Rectal smooth muscle tissue (tissue), 1 donor: ENCODE data around the gene GPR183.
"Not testable (repeated sequence)": the region's sequence is repeated elsewhere in the genome, so short reads cannot be mapped to it uniquely, and the experiment has no call there.

Experiments
- H3K27ac ChIP-seq: one replicate; pipeline ENCODE4 v1.7.0; 2013; ENCODE audit warnings: low read depth, low read length, inconsistent platforms
- H3K27me3 ChIP-seq: one replicate; pipeline ENCODE4 v1.7.0; 2013; ENCODE audit warnings: low read length; ENCODE audit not compliant: control insufficient read depth, insufficient read depth
- H3K36me3 ChIP-seq: one replicate; pipeline ENCODE4 v1.7.0; 2013; ENCODE audit warnings: low read length; ENCODE audit not compliant: control insufficient read depth, insufficient read depth
- H3K4me1 ChIP-seq: one replicate; pipeline ENCODE4 v1.7.0; 2013; ENCODE audit warnings: low read length; ENCODE audit not compliant: control insufficient read depth, insufficient read depth
- H3K4me3 ChIP-seq: one replicate; pipeline ENCODE4 v1.7.0; 2013; ENCODE audit warnings: low read length
- H3K9ac ChIP-seq: one replicate; pipeline ENCODE4 v1.7.0; 2013; ENCODE audit warnings: low read length

GPR183 gene

GRCh38 chr13:99257291-99257690 lies 49.9 kb downstream of the GPR183 start:
- H3K27ac ChIP-seq: no peak overlapping the region
- peaks cover 2% of the 10 kb centered on the region for H3K36me3 ChIP-seq
- H3K27me3 ChIP-seq: no peaks in the 10 kb centered on the region
- no peak overlapping the region for H3K4me3 ChIP-seq
- H3K9ac ChIP-seq: no peak overlapping the region
- H3K4me1 ChIP-seq: peaks cover 3% of the 10 kb centered on the region

DNA sequence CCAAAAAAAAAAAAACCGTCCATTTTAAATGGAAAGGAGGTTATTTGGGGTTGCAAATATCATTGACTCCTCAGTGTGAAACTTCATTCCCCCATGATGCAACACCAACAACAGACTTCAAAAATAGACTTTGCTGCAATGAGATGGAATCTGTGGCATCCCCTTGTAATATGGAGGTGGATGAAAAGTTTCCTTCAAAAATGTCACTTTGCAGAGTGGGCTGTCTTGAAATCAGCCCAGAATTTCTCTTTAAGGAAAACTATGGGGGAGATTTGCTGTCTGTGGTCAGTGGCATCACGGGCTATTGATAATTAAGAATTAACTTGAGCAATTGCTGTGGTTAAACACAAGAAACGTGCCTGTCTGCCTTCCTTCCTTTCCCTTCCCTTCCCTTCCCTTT lies 50.5 kb downstream of the GPR183 start:
- Histone ChIP-seq H3K4me1 (peaks cover 3% of the 10 kb centered on the region), H3K36me3 (peaks cover 6% of the 10 kb centered on the region), H3K9ac (no peak overlapping the region), H3K4me3 (no peak overlapping the region), H3K27me3 (no peaks in the 10 kb centered on the region), H3K27ac (no peak overlapping the region)

GRCh38 chr13:99256283-99256682 lies 50.9 kb downstream of the GPR183 start:
- H3K36me3 ChIP-seq: peaks cover 6% of the 10 kb centered on the region
- H3K4me1 ChIP-seq: peaks cover 3% of the 10 kb centered on the region
- no peaks in the 10 kb centered on the region for H3K27me3 ChIP-seq
- no peak overlapping the region for H3K9ac ChIP-seq
- H3K4me3 ChIP-seq: no peak overlapping the region
- H3K27ac ChIP-seq: no peak overlapping the region

- H3K36me3 ChIP-seq: peaks cover 6% of the 10 kb centered on the region
- H3K27me3 ChIP-seq: no peaks in the 10 kb centered on the region
- peaks cover 3% of the 10 kb centered on the region for H3K4me1 ChIP-seq
- H3K4me3 ChIP-seq: no peak overlapping the region
- H3K9ac ChIP-seq: no peak overlapping the region
- no peak overlapping the region for H3K27ac ChIP-seq
Measured at GRCh38 chr13:99255271-99255670, 51.9 kb downstream of the GPR183 start.

GRCh38 chr13:99254830-99255229 lies 52.4 kb downstream of the GPR183 start:
- no peak overlapping the region for H3K27ac ChIP-seq
- H3K4me3 ChIP-seq: no peak overlapping the region
- no peak overlapping the region for H3K9ac ChIP-seq
- H3K27me3 ChIP-seq: no peaks in the 10 kb centered on the region
- peaks cover 3% of the 10 kb centered on the region for H3K4me1 ChIP-seq
- H3K36me3 ChIP-seq: peaks cover 4% of the 10 kb centered on the region

DNA sequence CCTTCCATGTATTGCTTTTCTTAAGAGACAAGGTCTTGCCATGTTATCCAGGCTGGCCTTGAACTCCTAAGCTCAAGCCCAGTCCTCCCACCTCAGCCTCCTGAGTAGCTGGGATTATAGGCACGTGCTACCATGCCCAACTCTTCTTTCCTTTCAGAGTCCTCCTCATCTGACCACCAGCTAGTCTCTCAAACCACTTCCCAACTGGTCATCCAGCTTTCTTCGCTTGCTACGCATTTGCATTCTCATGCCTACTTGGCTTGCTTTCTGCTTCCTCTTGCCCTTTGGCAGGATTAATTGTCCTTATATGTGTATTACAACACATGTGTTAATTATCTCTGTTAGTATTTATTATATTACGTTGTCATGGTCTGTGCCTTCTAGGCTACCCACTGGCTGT lies 55.3 kb downstream of the GPR183 start:
- Histone ChIP-seq H3K36me3 (peaks cover 6% of the 10 kb centered on the region), H3K27ac (no peak overlapping the region), H3K4me1 (peaks cover 3% of the 10 kb centered on the region), H3K4me3 (no peak overlapping the region), H3K27me3 (no peaks in the 10 kb centered on the region), H3K9ac (no peak overlapping the region)

GRCh38 chr13:99250982-99251825 lies 56.0 kb downstream of the GPR183 start:
- Histone ChIP-seq H3K27ac (no peak overlapping the region), H3K4me3 (no peak overlapping the region), H3K4me1 (peaks cover 1% of the 10 kb centered on the region), H3K9ac (no peak overlapping the region), H3K27me3 (no peaks in the 10 kb centered on the region), H3K36me3 (peaks cover 6% of the 10 kb centered on the region)

DNA sequence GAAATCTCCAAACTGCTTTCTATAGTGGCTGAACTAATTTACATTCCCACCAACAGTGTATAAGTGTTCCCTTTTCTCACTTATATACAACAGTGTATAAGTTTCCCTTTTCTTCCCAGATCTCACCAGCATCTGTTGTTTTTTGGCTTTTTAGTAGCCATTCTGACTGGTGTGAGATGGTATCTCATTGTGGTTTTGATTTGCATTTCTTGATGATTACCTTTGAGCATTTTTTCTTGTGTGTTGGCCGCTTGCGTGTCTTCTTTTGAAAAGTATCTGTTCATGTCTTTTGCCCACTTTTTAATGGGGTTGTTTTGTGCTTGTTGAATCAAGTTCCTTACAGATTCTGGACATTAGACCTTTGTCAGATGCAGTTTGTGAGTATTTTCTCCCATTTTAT lies 57.6 kb downstream of the GPR183 start:
- H3K4me1 ChIP-seq, H3K27ac ChIP-seq, H3K27me3 ChIP-seq, H3K36me3 ChIP-seq, H3K9ac ChIP-seq, H3K4me3 ChIP-seq: not testable (repeated sequence)

GRCh38 chr13:99249178-99249577 lies 58.0 kb downstream of the GPR183 start:
- H3K27ac ChIP-seq, H3K4me1 ChIP-seq, H3K4me3 ChIP-seq, H3K27me3 ChIP-seq, H3K9ac ChIP-seq, H3K36me3 ChIP-seq: not testable (repeated sequence)

DNA sequence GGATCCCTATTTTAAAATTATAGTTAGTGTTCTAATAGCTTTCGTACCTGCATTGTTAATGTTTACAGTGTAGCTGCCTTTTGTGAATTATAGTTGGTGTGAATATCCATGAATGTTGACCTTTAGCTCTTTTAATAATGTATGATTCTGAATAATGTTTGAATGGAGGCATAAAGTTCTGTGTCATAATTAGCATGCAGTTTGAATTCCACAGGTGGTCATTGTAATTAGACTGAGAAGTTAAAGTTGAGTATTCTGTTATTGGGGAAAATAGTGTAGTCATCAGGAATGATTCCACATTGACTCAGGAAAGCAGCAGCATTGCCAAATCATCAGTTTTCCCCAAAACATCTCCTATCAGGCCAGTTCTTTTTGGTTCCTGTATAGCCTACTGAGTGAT lies 61.1 kb downstream of the GPR183 start:
- no peaks in the 10 kb centered on the region for H3K4me1 ChIP-seq
- no peak overlapping the region for H3K27ac ChIP-seq
- H3K9ac ChIP-seq: no peak overlapping the region
- no peaks in the 10 kb centered on the region for H3K27me3 ChIP-seq
- no peak overlapping the region for H3K4me3 ChIP-seq
- H3K36me3 ChIP-seq: peaks cover 2% of the 10 kb centered on the region
